ENCODE data around the gene SPECC1L. TPM values are rescaled to one million over a fixed set of nuclear protein-coding genes. Genes with fewer than 3 reads are reported as not detected.

The SPECC1L gene
- total RNA-seq, 1 donor, result 46.7 TPM

GRCh38 chr22:24429411-24430365 is 159.1 kb downstream of the SPECC1L start:
- Histone ChIP-seq H3K9me3 (ENCODE audit: low read depth, low read length) (no peaks in the 10 kb centered on the region), H3K27me3 (ENCODE audit: insufficient read depth, low read length) (peaks cover 21% of the 10 kb centered on the region), H3K4me1 (ENCODE audit: insufficient read depth, low read length) (peaks cover 15% of the 10 kb centered on the region), H3K27ac (ENCODE audit: low read depth, low read length) (no peak overlapping the region), H3K4me3 (ENCODE audit: insufficient read depth, low read length) (no peak overlapping the region), H3K79me2 (ENCODE audit: insufficient read depth, low read length) (no peaks in the 10 kb centered on the region), H3K4me2 (ENCODE audit: insufficient read depth, low read length) (no peak overlapping the region), H3K36me3 (ENCODE audit: insufficient read depth, low read length) (no peaks in the 10 kb centered on the region), H4K20me1 (ENCODE audit: insufficient read depth, low read length) (peaks cover 5% of the 10 kb centered on the region), H2AFZ (ENCODE audit: low read length) (no peak overlapping the region)
- TF ChIP-seq CTCF (IDR thresholded peaks at IDR 0.05; ENCODE audit: extremely low read depth, low read depth, low read length), result no peak
- DNase-seq (ENCODE audit: insufficient read length, low spot score, missing footprints), result peak; percentile 89

- Histone ChIP-seq H3K4me3 (ENCODE audit: insufficient read depth, low read length) (no peak overlapping the region), H4K20me1 (ENCODE audit: insufficient read depth, low read length) (peaks cover 5% of the 10 kb centered on the region), H3K27ac (ENCODE audit: low read depth, low read length) (no peak overlapping the region), H3K27me3 (ENCODE audit: insufficient read depth, low read length) (peaks cover 12% of the 10 kb centered on the region), H2AFZ (ENCODE audit: low read length) (no peak overlapping the region), H3K79me2 (ENCODE audit: insufficient read depth, low read length) (no peaks in the 10 kb centered on the region), H3K4me2 (ENCODE audit: insufficient read depth, low read length) (no peak overlapping the region), H3K36me3 (ENCODE audit: insufficient read depth, low read length) (no peaks in the 10 kb centered on the region), H3K4me1 (ENCODE audit: insufficient read depth, low read length) (peaks cover 23% of the 10 kb centered on the region), H3K9me3 (ENCODE audit: low read depth, low read length) (no peaks in the 10 kb centered on the region)
- TF ChIP-seq CTCF (IDR thresholded peaks at IDR 0.05; ENCODE audit: extremely low read depth, low read depth, low read length), result no peak
- peak; percentile 80 for DNase-seq (ENCODE audit: insufficient read length, low spot score, missing footprints)
Measured at GRCh38 chr22:24430431-24431308, 160.0 kb downstream of the SPECC1L start.

- H3K9me3 ChIP-seq (ENCODE audit: low read depth, low read length), result no peaks in the 10 kb centered on the region
- peaks cover 5% of the 10 kb centered on the region for H3K27me3 ChIP-seq (ENCODE audit: insufficient read depth, low read length)
- no peak overlapping the region for H3K4me2 ChIP-seq (ENCODE audit: insufficient read depth, low read length)
- no peaks in the 10 kb centered on the region for H3K79me2 ChIP-seq (ENCODE audit: insufficient read depth, low read length)
- no peak for TF ChIP-seq CTCF (IDR thresholded peaks at IDR 0.05; ENCODE audit: extremely low read depth, low read depth, low read length)
- no peak overlapping the region for H3K27ac ChIP-seq (ENCODE audit: low read depth, low read length)
- peak; percentile 80 for DNase-seq (ENCODE audit: insufficient read length, low spot score, missing footprints)
- H3K4me3 ChIP-seq (ENCODE audit: insufficient read depth, low read length), result no peak overlapping the region
- H3K36me3 ChIP-seq (ENCODE audit: insufficient read depth, low read length), result no peaks in the 10 kb centered on the region
- H3K4me1 ChIP-seq (ENCODE audit: insufficient read depth, low read length), result peaks cover 31% of the 10 kb centered on the region
- no peak overlapping the region for H2AFZ ChIP-seq (ENCODE audit: low read length)
- H4K20me1 ChIP-seq (ENCODE audit: insufficient read depth, low read length), result peaks cover 2% of the 10 kb centered on the region
Measured at GRCh38 chr22:24431309-24432034, 160.8 kb downstream of the SPECC1L start.

Data from osteoblast (primary cell).